ENCODE data around the gene UBE2Q1.

The UBE2Q1 gene

GRCh38 chr1:154502066-154502743, 56.3 kb downstream of the UBE2Q1 start, which contains the start of the genes SHE and TDRD10:
TSS of gene SHE (minus strand) at chr1:154502412. CDS start at chr1:154502026, 386 bp downstream.
TSS of gene TDRD10 (plus strand) at chr1:154502219. CDS start at chr1:154506904, 4,685 bp downstream.
- H3K9ac ChIP-seq (ENCODE audit: low read length): peak within 1 kb of the TSS; percentile 30
- H3K4me2 ChIP-seq (ENCODE audit: low read length): peak within 1 kb of the TSS; percentile 22
- no peaks in the 10 kb centered on the region for H3K36me3 ChIP-seq (ENCODE audit: control insufficient read depth, insufficient read depth, low read length)
- H3K56ac ChIP-seq (ENCODE audit: low read length): peak within 1 kb of the TSS; percentile 72
- no peak within 1 kb of the TSS for H2AK5ac ChIP-seq (ENCODE audit: low read length)
- no peaks in the 10 kb centered on the region for H3K79me2 ChIP-seq (ENCODE audit: control insufficient read depth, insufficient read depth, low read length)
- no CpG with 5 or more reads among the region's 90 CpGs for WGBS (ENCODE audit: extremely low coverage, insufficient coverage, low lambda C conversion rate)
- no peak within 1 kb of the TSS for H4K8ac ChIP-seq (ENCODE audit: low read depth, low read length)
- no peak within 1 kb of the TSS for H2BK120ac ChIP-seq (ENCODE audit: low read depth, low read length)
- no peak within 1 kb of the TSS for H2BK5ac ChIP-seq (ENCODE audit: low read length)
- no peak within 1 kb of the TSS for H3K4me3 ChIP-seq (ENCODE audit: low read length)
- H3K27me3 ChIP-seq (ENCODE audit: insufficient read depth, low read length, poor library complexity): peaks cover 35% of the 10 kb centered on the region
- H3K79me1 ChIP-seq (ENCODE audit: low read length): no peaks in the 10 kb centered on the region
- H3K4ac ChIP-seq (ENCODE audit: low read depth, low read length): no peak within 1 kb of the TSS
- no peak within 1 kb of the TSS for H3K27ac ChIP-seq (ENCODE audit: low read depth, low read length)
- no peak within 1 kb of the TSS for H2BK15ac ChIP-seq (replicated peaks; ENCODE audit: low read depth)
- H4K5ac ChIP-seq (ENCODE audit: low read length): no peak within 1 kb of the TSS
- peaks cover under 1% of the 10 kb centered on the region for H3K4me1 ChIP-seq (ENCODE audit: control insufficient read depth, low read depth, low read length)
- peak; percentile 25 for DNase-seq
- no peak within 1 kb of the TSS for H3K18ac ChIP-seq (ENCODE audit: low read length)
- H3K23ac ChIP-seq (ENCODE audit: low read length): peak within 1 kb of the TSS; percentile 66

GRCh38 chr1:154501423-154502065, 56.9 kb downstream of the UBE2Q1 start:
- Histone ChIP-seq H2BK15ac (replicated peaks; ENCODE audit: low read depth) (no peak overlapping the region), H4K5ac (ENCODE audit: low read length) (no peak overlapping the region), H3K4me2 (ENCODE audit: low read length) (peak overlapping the region; percentile 22), H3K79me1 (ENCODE audit: low read length) (no peaks in the 10 kb centered on the region), H4K8ac (ENCODE audit: low read depth, low read length) (no peak overlapping the region), H2BK120ac (ENCODE audit: low read depth, low read length) (no peak overlapping the region), H3K79me2 (ENCODE audit: control insufficient read depth, insufficient read depth, low read length) (no peaks in the 10 kb centered on the region), H2BK5ac (ENCODE audit: low read length) (no peak overlapping the region), H3K4ac (ENCODE audit: low read depth, low read length) (no peak overlapping the region), H3K9ac (ENCODE audit: low read length) (peak overlapping the region; percentile 30), H3K18ac (ENCODE audit: low read length) (no peak overlapping the region), H3K27ac (ENCODE audit: low read depth, low read length) (no peak overlapping the region), H3K36me3 (ENCODE audit: control insufficient read depth, insufficient read depth, low read length) (no peaks in the 10 kb centered on the region), H3K23ac (ENCODE audit: low read length) (peak overlapping the region; percentile 66), H3K4me1 (ENCODE audit: control insufficient read depth, low read depth, low read length) (peaks cover 2% of the 10 kb centered on the region), H2AK5ac (ENCODE audit: low read length) (no peak overlapping the region), H3K4me3 (ENCODE audit: low read length) (no peak overlapping the region), H3K27me3 (ENCODE audit: insufficient read depth, low read length, poor library complexity) (peaks cover 35% of the 10 kb centered on the region), H3K56ac (ENCODE audit: low read length) (peak overlapping the region; percentile 72)
- DNase-seq: peak; percentile 27
- WGBS (ENCODE audit: extremely low coverage, insufficient coverage, low lambda C conversion rate): no CpG with 5 or more reads among the region's 54 CpGs

GRCh38 chr1:154500533-154500932, 57.9 kb downstream of the UBE2Q1 start:
- no peak overlapping the region for H3K23ac ChIP-seq (ENCODE audit: low read length)

GRCh38 chr1:154499446-154499845, 59.0 kb downstream of the UBE2Q1 start:
- Histone ChIP-seq H4K8ac (ENCODE audit: low read depth, low read length) (no peak overlapping the region), H3K4me1 (ENCODE audit: control insufficient read depth, low read depth, low read length) (peaks cover 2% of the 10 kb centered on the region), H2BK5ac (ENCODE audit: low read length) (no peak overlapping the region), H3K9ac (ENCODE audit: low read length) (no peak overlapping the region), H2AK5ac (ENCODE audit: low read length) (no peak overlapping the region), H2BK15ac (replicated peaks; ENCODE audit: low read depth) (no peak overlapping the region), H3K27ac (ENCODE audit: low read depth, low read length) (no peak overlapping the region), H3K56ac (ENCODE audit: low read length) (no peak overlapping the region), H3K4me3 (ENCODE audit: low read length) (no peak overlapping the region), H3K79me2 (ENCODE audit: control insufficient read depth, insufficient read depth, low read length) (no peaks in the 10 kb centered on the region), H3K4ac (ENCODE audit: low read depth, low read length) (no peak overlapping the region), H3K18ac (ENCODE audit: low read length) (no peak overlapping the region), H4K5ac (ENCODE audit: low read length) (no peak overlapping the region), H3K4me2 (ENCODE audit: low read length) (no peak overlapping the region), H3K23ac (ENCODE audit: low read length) (no peak overlapping the region), H3K79me1 (ENCODE audit: low read length) (no peaks in the 10 kb centered on the region), H2BK120ac (ENCODE audit: low read depth, low read length) (no peak overlapping the region), H3K36me3 (ENCODE audit: control insufficient read depth, insufficient read depth, low read length) (no peaks in the 10 kb centered on the region), H3K27me3 (ENCODE audit: insufficient read depth, low read length, poor library complexity) (peaks cover 35% of the 10 kb centered on the region)
- no peak for DNase-seq
- no CpG with 5 or more reads among the region's 1 CpG for WGBS (ENCODE audit: extremely low coverage, insufficient coverage, low lambda C conversion rate)

More at GRCh38 chr1:154500533-154500932, 57.9 kb downstream of the UBE2Q1 start:
- no peak overlapping the region for H2BK15ac ChIP-seq (replicated peaks; ENCODE audit: low read depth)
- no peak overlapping the region for H3K18ac ChIP-seq (ENCODE audit: low read length)
- H3K4ac ChIP-seq (ENCODE audit: low read depth, low read length): no peak overlapping the region
- no peak overlapping the region for H3K56ac ChIP-seq (ENCODE audit: low read length)
- DNase-seq: no peak
- H2AK5ac ChIP-seq (ENCODE audit: low read length): no peak overlapping the region
- no peaks in the 10 kb centered on the region for H3K79me2 ChIP-seq (ENCODE audit: control insufficient read depth, insufficient read depth, low read length)
- no peak overlapping the region for H3K4me2 ChIP-seq (ENCODE audit: low read length)
- H3K4me1 ChIP-seq (ENCODE audit: control insufficient read depth, low read depth, low read length): peaks cover 2% of the 10 kb centered on the region
- H3K9ac ChIP-seq (ENCODE audit: low read length): no peak overlapping the region
- H4K8ac ChIP-seq (ENCODE audit: low read depth, low read length): no peak overlapping the region
- H3K27ac ChIP-seq (ENCODE audit: low read depth, low read length): no peak overlapping the region
- no peaks in the 10 kb centered on the region for H3K36me3 ChIP-seq (ENCODE audit: control insufficient read depth, insufficient read depth, low read length)
- WGBS (ENCODE audit: extremely low coverage, insufficient coverage, low lambda C conversion rate): no CpG with 5 or more reads among the region's 8 CpGs
- H3K4me3 ChIP-seq (ENCODE audit: low read length): no peak overlapping the region
- H3K27me3 ChIP-seq (ENCODE audit: insufficient read depth, low read length, poor library complexity): peaks cover 35% of the 10 kb centered on the region
- H2BK120ac ChIP-seq (ENCODE audit: low read depth, low read length): no peak overlapping the region
- H2BK5ac ChIP-seq (ENCODE audit: low read length): no peak overlapping the region
- no peak overlapping the region for H4K5ac ChIP-seq (ENCODE audit: low read length)
- no peaks in the 10 kb centered on the region for H3K79me1 ChIP-seq (ENCODE audit: low read length)

Data from mesendoderm (in vitro differentiated cells).